NOMO-1 (cell line): Measurements from ENCODE around the gene SLC26A5.
"Not testable (repeated sequence)": the region's sequence is repeated elsewhere in the genome, so short reads cannot be mapped to it uniquely, and the experiment has no call there.

Experiments
- DNase-seq, 2 experiments: peaks; one replicate each; lab custom pipeline; 2025; ENCODE audit not compliant: unreplicated experiment in 2 of 2; lab: John Stamatoyannopoulos, UW

Gene SLC26A5

DNA sequence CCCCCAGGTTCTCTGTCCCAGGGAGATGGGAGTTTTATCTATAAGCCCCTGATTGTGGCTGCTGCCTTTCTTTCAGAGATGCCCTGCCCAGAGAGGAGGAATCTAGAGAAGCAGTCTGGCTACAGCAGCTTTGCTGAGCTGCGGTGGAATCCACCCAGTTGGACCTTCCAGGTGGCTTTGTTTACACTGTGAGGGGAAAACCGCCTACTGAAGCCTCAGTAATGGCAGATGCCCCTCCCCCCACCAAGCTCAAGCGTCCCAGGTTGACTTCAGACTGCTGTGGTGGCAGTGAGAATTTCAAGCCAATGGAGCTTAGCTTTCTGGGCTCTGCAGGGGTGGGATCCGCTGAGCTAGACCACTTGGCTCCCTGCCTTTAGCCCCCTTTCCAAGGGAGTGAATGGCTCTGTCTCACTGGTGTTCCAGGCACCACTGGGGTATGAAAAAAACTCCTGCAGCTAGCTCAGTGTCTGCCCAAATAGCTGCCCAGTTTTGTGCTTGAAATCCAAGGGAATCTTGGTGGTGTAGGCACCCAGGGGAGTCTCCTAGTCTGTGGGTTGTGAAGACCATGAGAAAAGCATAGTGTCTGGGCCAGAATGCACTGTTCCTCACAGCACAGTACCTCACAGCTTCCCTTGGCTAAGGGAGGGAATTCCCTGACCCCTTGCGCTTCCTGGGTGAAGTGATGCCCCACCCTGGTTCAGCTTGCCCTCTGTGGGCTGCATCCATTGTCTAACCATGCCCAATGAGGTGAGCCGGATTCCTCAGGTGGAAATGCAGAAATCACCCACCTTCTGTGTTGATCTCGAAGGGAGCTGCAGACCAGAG lies 40.0 kb downstream of the SLC26A5 start:
- not testable (repeated sequence) for DNase-seq

DNA sequence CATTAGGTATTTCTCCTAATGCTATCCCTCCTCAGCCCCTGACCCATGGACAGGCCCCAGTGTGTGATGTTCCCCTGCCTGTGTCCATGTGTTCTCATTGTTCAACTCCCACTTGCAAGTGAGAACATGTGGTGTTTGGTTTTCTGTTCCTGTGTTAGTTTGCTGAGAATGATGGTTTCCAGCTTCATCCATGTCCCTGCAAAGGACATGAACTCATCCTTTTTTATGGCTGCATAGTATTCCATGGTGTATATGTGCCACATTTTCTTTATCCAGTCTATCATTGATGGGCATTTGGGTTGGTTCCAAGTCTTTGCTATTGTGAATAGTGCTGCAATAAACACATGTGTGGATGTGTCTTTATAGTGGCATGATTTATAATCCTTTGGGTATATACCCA lies 46.3 kb downstream of the SLC26A5 start:
- not testable (repeated sequence) for DNase-seq

DNA sequence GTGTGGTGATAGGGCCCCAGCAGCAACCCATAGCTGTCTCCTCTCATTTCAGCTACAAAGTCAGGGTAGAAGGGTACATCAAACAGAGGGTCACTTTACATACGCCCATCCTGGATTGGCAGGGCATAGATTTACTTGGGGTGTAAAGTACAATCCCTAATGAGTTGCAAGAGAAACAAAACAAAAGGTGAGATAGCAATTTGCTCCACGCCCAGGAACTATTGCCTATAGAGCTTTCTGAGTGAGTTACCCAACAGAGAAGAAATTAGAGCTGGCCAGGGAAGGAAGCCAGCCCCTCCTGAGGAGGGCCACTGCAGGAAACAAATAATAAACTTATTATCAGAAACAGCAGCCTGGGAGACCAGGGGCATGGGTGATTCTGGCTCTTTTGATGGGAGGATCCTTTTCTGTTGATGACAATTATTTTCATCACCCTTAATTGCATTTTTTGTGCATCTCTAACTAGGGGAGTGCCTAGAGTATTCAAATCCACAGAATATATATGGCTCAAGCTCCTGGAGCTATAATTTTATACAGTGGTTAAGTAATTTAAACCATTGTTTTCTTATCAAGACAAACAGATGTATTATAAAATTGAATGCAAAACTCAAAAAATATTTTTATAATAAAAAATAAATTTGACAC lies 47.4 kb downstream of the SLC26A5 start:
- DNase-seq: no peak

DNA sequence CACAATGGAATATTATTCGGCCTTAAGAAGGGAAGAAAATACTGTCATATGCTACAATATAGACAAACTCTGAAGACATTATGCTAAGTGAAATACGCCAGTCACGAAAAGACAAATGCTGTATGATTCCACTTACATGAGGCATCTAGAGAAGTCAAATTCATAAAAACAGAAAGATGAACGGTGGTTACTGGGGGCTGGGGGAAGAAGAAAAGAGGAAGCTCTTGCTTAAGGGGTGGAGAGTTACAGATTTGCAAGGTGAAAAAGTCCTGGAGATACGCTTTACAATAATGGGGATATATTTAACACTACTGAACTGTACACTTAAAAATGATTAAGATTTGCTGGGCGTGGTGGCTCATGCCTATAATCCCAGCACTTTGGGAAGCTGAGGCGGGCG lies 49.5 kb downstream of the SLC26A5 start:
- peak in 1 of 2 experiments; percentile 26 for DNase-seq

DNA sequence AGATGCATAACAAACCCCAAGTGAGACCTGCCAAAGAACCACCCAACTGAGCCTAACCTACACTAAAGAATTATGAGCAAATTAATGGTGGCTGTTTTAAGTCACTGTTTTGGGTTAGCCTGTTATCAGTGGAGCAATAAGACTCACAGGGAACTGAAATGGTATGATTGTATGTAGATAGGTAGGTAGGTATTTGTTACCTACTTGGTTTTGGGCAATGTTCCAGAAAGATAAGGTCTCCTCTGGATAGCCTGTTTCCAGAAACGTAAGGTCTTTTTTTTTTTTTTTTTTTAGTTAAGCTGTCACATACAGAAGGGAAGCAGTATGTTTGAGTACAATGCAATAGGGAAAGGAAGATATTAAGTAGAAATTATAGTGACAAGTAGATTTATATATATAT lies 50.9 kb downstream of the SLC26A5 start:
- no peak for DNase-seq

DNA sequence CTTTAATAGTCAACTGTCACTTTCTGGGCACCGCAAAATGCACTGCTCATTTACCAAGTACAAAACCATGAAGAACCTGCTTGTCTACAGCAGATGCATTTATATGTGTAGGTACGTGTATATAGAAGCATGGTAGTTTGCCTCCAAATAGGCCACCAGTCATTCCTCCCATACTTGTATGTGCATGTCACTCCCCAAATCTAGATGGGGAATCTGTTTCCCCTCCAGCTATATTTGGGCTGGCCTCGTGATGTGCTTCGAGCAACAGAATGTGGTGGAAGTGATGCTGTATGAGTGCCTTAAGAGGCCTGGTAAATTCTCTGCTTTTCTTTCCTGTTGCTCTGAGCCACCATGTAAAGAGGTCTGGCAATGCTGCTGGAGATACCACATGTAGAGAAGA lies 51.4 kb downstream of the SLC26A5 start:
- DNase-seq: no peak

DNA sequence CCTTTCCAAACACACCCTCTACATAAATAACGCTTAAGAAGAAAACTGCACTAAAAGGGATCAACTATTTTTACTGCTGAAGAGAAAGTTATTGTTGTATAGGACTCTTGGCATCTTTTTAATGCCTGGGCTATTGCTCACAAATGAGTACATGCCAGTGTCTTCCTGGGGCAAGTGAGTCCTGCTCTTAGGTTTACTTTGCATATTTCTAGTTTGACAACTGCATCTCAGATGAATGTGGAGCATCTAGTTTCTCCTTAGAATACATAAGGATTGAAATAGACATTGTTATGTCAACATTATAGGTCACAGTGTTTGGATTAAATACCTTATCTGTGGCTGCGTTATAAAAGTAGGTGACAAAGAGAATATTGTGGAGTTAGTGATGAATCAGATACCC lies 54.0 kb downstream of the SLC26A5 start:
- no peak for DNase-seq

DNA sequence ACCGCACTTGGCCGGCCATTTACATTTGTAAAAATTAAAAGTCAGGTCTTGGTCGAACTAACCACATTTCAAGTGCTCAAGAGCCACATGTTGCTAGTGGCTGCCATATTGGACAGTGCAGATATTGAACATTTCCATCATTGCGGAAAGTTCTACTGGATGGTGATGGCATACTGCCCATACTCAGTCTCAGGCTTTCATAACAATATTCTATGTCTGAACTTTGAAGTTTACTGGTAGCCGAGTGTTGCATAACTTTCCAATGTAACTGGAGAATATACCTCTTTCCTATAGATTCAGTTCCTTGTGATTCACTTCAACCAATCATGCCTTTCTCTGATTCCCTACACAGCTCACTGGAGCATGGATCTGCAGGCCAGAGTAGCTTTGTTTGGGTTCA lies 54.9 kb downstream of the SLC26A5 start:
- no peak for DNase-seq

DNA sequence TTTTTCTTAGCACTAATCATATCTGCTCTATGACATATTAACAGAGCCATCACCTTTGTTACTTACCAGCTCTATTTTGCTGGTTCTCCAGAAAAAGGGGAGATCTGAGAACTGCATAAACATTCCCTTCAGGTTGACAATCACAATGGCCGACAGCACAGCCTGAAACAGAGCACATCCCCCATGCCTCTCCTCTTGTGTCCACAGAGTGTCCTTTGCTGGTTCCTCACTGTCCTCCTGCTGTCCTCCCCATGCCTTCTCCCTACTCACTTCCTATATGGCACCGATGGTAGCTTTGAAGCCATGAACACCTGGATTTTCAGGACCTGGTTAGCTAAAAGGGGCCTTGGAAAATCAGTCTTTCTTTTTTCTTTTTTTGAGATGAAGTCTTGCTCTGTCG lies 56.7 kb downstream of the SLC26A5 start:
- DNase-seq: no peak

DNA sequence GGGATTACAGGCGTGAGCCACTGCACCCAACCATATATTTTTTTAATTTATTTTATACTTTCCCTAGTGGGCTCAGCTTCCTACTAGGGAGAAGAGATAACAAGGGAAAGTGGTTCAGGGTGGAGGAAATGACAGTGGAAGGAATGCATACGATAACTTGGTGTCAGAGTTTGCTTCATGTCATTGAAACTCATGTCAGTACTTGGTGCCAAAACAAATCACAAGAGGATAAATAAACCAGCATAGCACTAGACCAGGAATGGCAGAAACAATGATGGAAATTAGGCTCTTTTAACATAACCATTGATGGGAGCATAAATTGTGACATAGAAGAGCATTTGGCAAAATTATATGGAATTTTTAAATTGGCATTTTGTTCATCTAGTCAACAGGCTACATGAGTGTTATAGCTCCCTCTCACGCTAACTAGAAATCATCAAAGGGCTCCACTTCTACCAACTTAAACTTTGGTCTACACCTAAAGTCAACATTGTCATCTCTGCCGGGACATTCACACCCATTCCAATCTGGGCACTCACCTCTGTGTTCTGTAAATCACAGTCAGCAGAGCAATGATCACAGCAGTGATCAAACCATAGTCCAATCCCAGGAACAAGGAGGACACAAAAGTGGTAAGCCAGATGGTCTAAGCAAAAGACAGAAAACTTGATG lies 57.4 kb downstream of the SLC26A5 start:
- DNase-seq: no peak

DNA sequence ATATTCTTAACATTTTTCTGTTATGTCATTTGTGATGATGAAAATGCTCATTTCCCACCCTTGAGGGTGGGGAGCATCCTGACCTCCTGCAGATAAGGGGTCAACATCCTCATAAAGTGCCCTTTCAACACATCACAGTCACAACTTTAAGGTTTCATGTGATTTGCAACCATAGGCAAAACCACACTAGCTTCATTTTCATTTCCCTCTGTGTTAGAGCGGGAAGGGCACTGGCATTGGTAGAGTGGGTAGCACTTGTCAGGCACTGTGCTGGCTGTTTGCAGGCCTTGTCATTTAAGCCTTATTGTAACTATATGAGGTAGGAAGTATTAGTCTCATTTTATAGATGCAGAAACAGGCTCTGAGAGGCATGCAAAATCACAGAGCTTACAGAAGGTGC lies 58.8 kb downstream of the SLC26A5 start:
- no peak for DNase-seq

DNA sequence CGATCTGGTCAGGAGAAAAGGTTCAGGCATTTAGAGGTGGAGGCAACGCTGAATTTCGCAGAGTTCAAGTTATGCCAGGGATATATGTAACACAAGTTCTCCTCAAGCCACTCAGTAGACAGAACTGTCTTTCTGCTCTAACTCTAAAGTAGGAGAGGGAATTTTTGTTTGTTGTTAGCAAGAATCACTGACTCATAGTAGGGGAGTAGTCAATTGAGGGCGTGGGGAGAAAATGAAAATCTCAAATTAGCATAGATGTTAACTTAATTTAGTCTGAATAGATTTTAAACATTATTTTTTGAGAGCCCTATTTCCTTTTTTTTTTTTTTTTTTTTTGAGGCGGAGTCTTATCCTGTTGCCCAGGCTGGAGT lies 64.0 kb downstream of the SLC26A5 start:
- no peak for DNase-seq

DNA sequence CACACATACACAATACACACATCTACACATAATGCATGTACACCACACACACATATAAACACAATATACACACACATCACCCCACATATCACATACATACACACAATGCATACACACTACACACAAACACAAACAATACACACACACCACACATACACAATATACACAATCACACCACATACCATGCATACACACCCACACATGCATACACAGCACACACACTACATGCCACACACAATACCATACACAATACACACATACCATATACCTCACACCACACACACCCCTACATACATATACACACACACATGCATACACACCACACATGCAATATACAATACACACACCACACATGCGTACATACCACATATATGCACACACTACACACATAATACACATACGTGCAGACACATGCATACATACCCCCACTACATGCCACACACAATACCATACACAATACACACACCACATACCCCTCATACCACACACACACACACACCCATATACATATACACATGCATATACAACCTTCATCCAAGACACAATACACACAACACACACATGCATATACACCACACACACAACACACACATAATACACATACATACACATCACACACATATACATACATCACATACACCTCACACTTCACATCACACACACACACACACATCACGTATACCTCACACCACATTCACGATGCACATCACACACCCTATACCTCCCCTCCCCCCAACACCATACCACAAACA lies 64.6 kb downstream of the SLC26A5 start:
- no peak for DNase-seq

DNA sequence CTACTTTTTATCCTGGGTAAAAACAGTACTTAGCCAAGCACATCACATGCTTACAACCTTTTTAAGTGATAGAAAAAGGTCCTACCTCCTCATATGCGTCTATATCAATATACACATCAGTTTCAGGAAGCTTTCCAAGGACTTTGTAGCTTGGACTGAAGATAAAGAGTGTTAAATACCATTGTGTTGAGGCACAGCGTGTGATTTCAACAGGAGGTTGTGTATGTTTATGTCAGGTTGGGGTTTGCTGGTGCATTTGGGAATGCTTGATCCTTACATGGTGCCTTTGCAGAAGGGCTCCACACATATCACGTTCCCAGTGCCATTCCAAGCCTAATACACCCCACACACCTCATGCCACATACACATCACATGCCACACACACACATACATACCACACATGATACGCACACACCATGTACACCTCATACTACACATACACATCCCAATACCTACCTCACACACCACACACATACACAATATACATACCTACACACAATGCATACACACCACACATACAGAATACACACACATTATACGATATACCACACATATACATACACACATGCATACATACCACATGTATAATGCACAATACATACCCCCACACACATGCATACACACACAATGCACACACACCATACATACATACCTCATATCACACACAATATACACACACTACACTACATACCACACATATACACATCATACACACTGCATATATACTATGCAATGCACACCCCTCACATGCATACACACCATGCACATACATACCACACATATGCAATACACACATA lies 65.4 kb downstream of the SLC26A5 start:
- no peak for DNase-seq

DNA sequence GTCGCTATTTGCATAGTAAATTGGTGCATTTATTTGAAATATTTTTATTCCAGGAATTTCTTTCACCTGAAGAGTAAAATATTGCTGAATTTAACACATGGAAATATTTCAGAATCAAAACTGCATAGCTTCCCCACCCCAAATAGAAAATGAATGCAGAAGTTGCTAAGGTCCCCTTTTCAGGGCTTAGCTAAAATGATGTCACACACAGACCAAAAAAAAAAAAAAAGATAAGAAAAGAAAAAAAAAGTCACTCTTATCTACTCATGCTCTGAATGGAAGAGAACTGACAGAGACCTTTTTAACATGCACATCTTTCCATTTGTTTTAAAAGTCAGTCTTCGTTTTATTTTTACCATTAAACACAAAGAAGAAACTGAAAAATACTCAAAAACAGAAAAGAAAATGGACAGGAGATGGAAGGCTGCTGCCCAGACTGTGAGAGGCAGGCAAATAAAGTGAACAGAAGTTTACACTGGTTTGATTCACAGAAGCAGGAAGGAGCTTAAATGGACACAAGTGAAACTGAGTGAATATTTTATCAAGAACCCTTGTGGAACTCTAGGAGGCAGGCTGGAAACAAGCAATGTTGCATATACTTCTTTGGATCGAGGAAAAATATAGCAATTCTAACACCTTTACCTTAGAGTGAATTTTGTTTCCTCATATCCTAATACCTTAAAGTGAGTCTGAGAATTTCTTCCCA lies 66.6 kb downstream of the SLC26A5 start:
- peak in 1 of 2 experiments; percentile 21 for DNase-seq

DNA sequence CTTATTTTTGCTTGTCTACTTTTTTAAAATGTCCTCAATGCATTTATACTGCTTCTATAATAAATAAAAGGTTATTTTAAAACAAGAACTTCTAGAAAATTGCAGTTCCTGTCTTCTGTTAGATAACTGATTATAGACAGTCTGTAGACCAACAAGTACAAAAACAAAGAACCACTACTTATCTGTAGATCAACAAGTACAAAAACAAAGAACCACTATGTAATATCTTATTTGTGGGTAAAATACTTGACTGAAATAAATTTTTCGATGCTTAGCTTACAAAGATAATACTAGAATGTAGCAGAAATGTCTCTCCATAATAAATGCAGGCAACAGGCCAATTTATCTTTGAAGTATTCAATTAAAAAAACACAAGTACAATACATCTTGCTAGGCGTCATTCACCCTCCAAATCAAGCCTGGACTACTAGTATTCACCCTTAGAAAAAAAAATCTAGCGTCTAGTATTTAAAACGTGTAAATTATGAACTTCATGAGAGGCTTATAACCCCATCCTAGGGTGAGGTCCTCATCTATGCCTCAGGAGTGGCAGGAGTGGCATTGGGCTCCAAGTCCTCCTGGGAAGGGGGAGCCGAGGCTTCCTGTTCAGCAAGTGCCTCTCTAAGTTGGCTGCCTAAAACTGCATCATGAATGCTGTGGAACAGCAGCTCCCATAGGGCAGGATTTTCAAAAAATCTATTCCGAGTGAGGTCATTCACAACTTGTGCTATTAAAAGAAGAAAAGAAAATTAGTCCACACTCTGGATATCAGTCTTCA lies 72.0 kb downstream of the SLC26A5 start:
- DNase-seq: no peak

DNA sequence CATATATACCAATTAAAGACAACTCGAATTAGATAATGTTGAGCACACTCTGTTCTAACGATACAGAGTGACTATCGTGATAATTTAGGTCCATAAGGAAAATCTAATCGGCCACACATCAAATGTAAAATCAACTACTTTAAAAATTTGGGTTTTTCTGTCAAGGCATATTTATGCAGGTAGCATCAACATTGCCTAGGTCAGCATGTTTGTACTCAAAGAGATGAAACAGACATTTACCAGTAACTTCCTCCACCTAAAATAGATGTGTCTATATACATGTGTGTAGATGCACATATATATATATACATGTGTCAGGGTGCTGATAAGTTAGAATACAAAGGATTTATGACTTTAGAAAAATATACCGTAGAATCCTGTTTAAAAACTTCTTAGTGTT lies 76.6 kb downstream of the SLC26A5 start:
- DNase-seq: no peak

DNA sequence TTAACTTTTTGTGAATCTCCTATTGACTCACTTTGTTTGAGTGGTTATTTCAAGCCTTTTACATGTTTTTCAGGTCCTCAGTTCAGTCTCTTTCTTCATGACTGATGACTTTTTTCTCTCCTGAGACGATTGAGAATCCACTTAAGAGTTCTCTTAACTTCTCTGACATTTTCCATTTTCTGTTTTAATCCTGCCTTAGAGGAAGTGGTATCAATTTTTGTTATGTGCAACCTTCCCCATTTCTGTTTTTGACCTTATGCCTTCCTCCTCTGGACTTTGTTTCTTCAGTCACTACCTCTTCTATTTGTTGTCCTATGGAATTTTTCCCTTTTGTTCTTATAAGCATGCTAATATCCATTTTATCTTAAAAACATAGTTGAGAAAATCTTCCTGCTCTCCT lies 96.2 kb downstream of the SLC26A5 start:
- peak in 1 of 2 experiments; percentile 5 for DNase-seq

DNA sequence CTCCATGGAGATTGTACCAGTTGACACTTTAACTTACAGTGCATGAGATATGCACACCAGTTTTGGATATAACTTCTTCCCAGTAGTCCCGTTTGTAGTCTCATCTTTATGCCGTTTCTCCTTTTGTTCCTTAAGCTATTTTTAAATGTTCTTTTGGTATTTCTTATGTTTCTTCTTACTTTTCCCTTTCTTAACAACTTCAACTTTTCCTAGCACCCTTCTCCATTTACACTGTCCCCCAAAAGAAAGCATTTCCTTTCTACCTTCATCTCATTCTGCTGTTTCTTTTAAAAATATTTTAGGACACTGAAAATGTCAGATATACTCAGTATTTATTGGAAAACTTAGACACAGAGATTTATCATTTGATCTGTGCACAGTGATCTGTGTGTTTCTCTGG lies 97.0 kb downstream of the SLC26A5 start:
- no peak for DNase-seq
